Small intestine (tissue), 7 donors: ENCODE results near the gene BUD31. TPM values are rescaled to one million over a fixed set of nuclear protein-coding genes. Genes with fewer than 3 reads are reported as not detected.

ENCODE experiments used
- DNase-seq, 2 donors: peaks; one replicate each; pipeline versions ENCODE4 v3.0.0 to v3.0.0-alpha.2; 2013
- FAIRE-seq: peaks from 2 replicates; lab custom pipeline; 2012; peaks lifted over from hg19 to GRCh38; lab: Jason Lieb, UNC
- H3K27ac ChIP-seq, 3 donors: one replicate each; pipeline ENCODE4 v1.5.1; 2013; ENCODE audit warnings: low read length in 2 of 3, mild to moderate bottlenecking in 2 of 3, control low read depth in 1 of 3, inconsistent platforms in 1 of 3, low read depth in 1 of 3, moderate library complexity in 1 of 3
- H3K27me3 ChIP-seq, 3 donors: one replicate each; pipeline ENCODE4 v1.6.1; 2013; ENCODE audit warnings: low read length in 3 of 3, inconsistent platforms in 1 of 3; ENCODE audit not compliant: control insufficient read depth in 3 of 3, insufficient read depth in 3 of 3
- H3K36me3 ChIP-seq, 3 donors: one replicate each; pipeline ENCODE4 v1.6.1; 2013; ENCODE audit warnings: low read length in 3 of 3, inconsistent platforms in 1 of 3, low read depth in 1 of 3, mild to moderate bottlenecking in 1 of 3, moderate library complexity in 1 of 3; ENCODE audit not compliant: control insufficient read depth in 3 of 3, insufficient read depth in 2 of 3
- H3K4me1 ChIP-seq, 3 donors: one replicate each; pipeline ENCODE4 v1.6.1; 2013; ENCODE audit warnings: low read length in 2 of 3, inconsistent platforms in 1 of 3, low read depth in 1 of 3, mild to moderate bottlenecking in 1 of 3, moderate library complexity in 1 of 3; ENCODE audit not compliant: control insufficient read depth in 3 of 3, insufficient read depth in 2 of 3
- H3K4me3 ChIP-seq, 3 donors: one replicate each; pipeline ENCODE4 v1.5.1; 2013; ENCODE audit warnings: low read length in 3 of 3, control low read depth in 1 of 3, inconsistent platforms in 1 of 3, low read depth in 1 of 3, mild to moderate bottlenecking in 1 of 3, moderate library complexity in 1 of 3
- H3K9me3 ChIP-seq, 2 donors: one replicate each; pipeline ENCODE4 v1.6.1; 2013; ENCODE audit warnings: low read depth in 1 of 2, low read length in 1 of 2; ENCODE audit not compliant: control insufficient read depth in 2 of 2, insufficient read depth in 1 of 2
- WGBS, 3 donors: extraction: QIAGEN DNeasy Blood & Tissue Kit; methylation state at CpG; one replicate each; pipeline ENCODE4 v1.1.7; 2013; 5-methylcytosine and 5-hydroxymethylcytosine counted together
- polyA plus RNA-seq, 4 donors: library from polyadenylated mRNA; stranded (reverse) in 3 of 4; unstranded in 1 of 4; fragments of 200-250 nt in 3 of 4; fragments of 120-200 nt in 1 of 4; gene quantifications; one replicate each; pipeline versions ENCODE4 v1.2.1 to v1.2.3, GENCODE V29; 2013
- donor health status: healthy with polysubstance abuse.
- donor health status: control.
- donor health status: control.
- donor health status: Bipolar disorder and iron deficiency.
- donor health status: healthy.

Gene BUD31
- polyA plus RNA-seq, 4 donors: 71.9 to 166 (median 132) TPM

DNA sequence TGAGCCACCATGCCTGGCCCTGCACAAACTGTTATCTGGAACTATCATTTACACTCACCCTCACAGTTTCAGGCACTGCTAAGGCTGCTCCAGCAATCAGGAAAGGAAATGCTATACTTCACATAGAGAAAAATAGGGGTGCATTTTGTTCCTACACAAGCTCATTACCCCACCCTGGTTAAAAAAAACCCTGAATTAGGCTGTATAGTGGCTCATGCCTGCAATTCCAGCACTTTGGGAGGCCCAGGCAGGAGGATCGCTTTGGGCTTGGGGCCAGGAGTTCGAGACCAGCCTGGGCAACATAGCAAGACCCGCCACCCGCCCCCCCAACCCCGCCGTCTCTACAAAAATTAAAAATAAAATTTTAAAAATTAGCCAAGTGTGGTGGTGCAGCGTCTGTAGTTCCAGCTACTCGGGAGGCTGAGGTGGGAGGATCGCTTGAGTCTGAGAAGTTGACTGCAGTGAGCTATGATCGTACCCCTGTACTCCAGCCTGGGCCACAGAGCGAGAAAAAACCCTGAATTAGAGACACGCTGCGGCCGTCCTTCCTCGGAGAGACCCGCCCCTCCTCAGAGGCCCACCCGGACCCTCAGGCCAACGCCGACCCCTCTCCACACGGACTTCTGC is 29.3 kb downstream of the BUD31 start:
- H3K36me3 ChIP-seq: peaks cover 3 to 42% (median 6%) of the 10 kb centered on the region in 3 donors
- WGBS, 3 donors: 11 to 16% (median 13%) methylated on average over 17 to 20 of the region's 20 CpGs
- peaks cover 3 to 15% (median 4%) of the 10 kb centered on the region in 3 donors for H3K4me1 ChIP-seq
- H3K27ac ChIP-seq: peak overlapping the region; percentile 15 to 85 (median 84)
- FAIRE-seq: no peak
- no peaks in the 10 kb centered on the region for H3K9me3 ChIP-seq
- H3K27me3 ChIP-seq: no peaks in the 10 kb centered on the region
- peak overlapping the region; percentile 88 to 100 (median 88) for H3K4me3 ChIP-seq
- DNase-seq: no peak

DNA sequence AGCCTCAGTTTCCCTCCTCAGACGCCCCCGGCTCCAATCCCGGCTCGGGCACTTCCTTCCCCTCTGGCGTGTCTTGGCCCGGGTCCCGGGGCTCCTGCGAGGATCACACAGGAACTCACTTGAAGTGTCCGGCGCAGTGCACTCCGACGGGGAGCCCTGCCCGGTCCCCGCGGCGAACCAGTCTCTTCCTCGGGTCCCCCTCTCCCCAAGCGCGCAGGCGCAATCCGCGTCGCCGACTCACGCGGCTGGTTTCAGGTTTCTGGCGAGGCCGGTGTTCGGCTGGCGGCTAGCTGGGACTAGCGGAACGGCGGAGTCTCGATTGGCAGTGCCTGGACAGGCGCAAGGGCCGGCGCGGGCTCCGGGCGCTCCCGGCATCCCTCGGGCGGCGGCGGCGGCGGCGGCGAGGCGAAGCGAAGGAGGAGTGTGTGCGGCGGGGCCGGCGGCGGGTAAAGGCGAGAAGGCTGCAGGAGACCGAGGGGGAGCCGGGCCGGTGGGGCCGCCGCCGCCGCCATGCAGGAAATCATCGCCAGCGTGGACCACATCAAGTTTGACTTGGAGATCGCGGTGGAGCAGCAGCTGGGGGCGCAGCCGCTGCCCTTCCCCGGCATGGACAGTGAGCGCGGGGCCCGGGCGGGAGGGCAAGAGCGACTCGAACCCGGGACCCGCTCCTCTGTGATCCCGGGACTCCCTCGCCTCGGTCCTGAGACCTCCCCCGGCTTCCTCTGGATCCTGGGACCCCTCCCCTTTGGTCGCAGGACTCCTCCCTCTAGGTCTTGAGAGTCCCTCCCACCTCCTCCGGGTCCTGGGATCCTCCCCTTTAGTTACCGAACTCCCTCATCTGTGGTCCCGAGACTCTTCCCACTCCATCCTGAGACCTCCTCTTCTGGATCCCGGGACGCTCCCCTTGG is 30.1 kb downstream of the BUD31 start, which contains the start of the genes CPSF4 and PTCD1:
Gene CPSF4, plus strand, starts transcription at position 371 of the 908 bp plus-strand sequence. Its CDS starts 140 bp downstream, at position 511.
Gene PTCD1, minus strand, starts transcription at position 226 of the 908 bp plus-strand sequence. CDS start 3,556 bp downstream, outside the sequence.
- Histone ChIP-seq H3K27me3 (no peaks in the 10 kb centered on the region), H3K4me1 (peaks cover 3 to 12% (median 4%) of the 10 kb centered on the region in 3 donors), H3K36me3 (peaks cover 3 to 40% (median 6%) of the 10 kb centered on the region in 3 donors), H3K27ac (peak within 1 kb of the TSS; percentile 27 to 85 (median 84)), H3K4me3 (peak within 1 kb of the TSS; percentile 88 to 100 (median 88)), H3K9me3 (no peaks in the 10 kb centered on the region)
- no peak for FAIRE-seq
- peak; percentile 94 to 98 for DNase-seq
- 0% methylated on average over 68 to 89 of the region's 89 CpGs for WGBS, 3 donors

DNA sequence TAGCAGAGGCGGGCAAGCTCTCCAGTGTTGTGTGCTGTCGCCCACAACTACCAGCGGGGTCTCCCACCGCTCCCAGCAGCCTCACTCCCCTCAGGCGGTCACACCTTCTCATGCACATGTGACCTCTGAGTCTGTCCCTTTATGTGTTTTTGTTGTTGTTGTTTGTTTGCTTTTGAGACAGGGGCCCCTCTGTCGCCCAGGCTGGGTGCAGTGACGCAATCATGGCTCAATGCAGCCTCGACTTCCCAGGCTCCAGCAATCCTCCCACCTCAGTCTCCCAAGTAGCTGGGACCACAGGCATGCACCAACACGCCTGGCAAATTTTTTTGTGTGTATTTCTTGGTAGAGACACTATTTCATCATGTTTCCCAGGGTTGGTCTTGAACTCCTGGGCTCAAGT is 31.4 kb downstream of the BUD31 start:
- Histone ChIP-seq H3K36me3 (peaks cover 0 to 37% (median 4%) of the 10 kb centered on the region in 3 donors), H3K4me1 (peaks cover 3 to 12% (median 4%) of the 10 kb centered on the region in 3 donors), H3K27me3 (no peaks in the 10 kb centered on the region), H3K27ac (no peak overlapping the region), H3K4me3 (peak overlapping the region in 2 of 3 donors; percentile 88 to 100), H3K9me3 (no peaks in the 10 kb centered on the region)
- FAIRE-seq (no peak), DNase-seq (no peak)
- WGBS, 3 donors: 73 to 82% (median 80%) methylated on average over 9 of the region's 9 CpGs

DNA sequence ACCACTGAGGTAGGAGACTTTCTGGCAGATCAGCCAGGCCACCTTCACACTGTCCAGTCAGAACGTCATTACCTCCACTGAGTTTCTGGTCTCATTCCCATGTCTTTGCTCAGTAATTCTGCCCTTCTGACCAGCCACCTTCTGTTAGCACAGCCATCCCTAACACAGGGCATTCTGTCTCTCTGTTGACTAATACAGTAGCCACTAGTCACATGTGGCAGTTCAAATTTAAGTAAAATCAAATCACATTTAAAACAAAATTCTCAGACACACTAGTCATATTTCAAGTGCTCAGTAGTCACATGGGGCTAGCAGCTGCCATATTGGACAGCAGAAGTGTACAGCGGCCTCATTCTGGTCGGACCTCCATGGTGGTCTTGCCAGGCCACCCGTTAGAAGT is 37.3 kb downstream of the BUD31 start:
- WGBS, 3 donors: 82 to 88% (median 87%) methylated on average over 4 of the region's 4 CpGs
- Histone ChIP-seq H3K27ac (no peak overlapping the region), H3K36me3 (peaks cover 12 to 79% (median 22%) of the 10 kb centered on the region in 3 donors), H3K9me3 (no peaks in the 10 kb centered on the region), H3K4me3 (no peak overlapping the region), H3K4me1 (no peaks in the 10 kb centered on the region), H3K27me3 (no peaks in the 10 kb centered on the region)
- no peak for DNase-seq
- FAIRE-seq: no peak

DNA sequence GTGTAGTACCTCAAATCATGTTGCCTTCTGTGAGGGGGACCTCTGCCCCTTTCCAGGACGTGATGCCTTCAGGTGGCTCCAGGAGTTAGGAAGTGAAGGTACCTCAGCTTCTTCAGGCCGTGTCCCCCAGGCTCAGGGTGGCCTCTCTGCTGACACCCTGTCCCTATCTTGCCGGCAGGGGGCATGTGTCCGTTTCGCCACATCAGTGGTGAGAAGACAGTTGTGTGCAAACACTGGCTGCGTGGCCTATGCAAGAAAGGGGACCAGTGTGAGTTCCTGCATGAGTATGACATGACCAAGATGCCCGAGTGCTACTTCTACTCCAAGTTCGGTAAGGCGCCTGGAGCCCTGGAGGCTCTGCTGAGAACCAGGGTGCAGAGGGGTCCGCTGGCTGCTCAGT is 39.2 kb downstream of the BUD31 start:
- H3K36me3 ChIP-seq: peaks cover 14 to 91% (median 22%) of the 10 kb centered on the region in 3 donors

GRCh38 chr7:99448855-99449254 is 40.1 kb downstream of the BUD31 start:
- H3K36me3 ChIP-seq: peaks cover 16 to 94% (median 24%) of the 10 kb centered on the region in 3 donors
- H3K4me3 ChIP-seq: no peak overlapping the region
- DNase-seq (no peak), FAIRE-seq (no peak)
- no peaks in the 10 kb centered on the region for H3K4me1 ChIP-seq
- WGBS, 3 donors: 91 to 95% (median 93%) methylated on average over 10 of the region's 10 CpGs
- no peaks in the 10 kb centered on the region for H3K27me3 ChIP-seq
- H3K27ac ChIP-seq: no peak overlapping the region
- H3K9me3 ChIP-seq: no peaks in the 10 kb centered on the region

More for the DNA sequence above, 39.2 kb downstream of the BUD31 start:
- DNase-seq (peak in 1 of 2 donors; percentile 25), FAIRE-seq (no peak)
- Histone ChIP-seq H3K27ac (no peak overlapping the region), H3K27me3 (no peaks in the 10 kb centered on the region), H3K9me3 (no peaks in the 10 kb centered on the region), H3K4me1 (no peaks in the 10 kb centered on the region), H3K4me3 (no peak overlapping the region)
- 88 to 89% (median 88%) methylated on average over 10 of the region's 10 CpGs for WGBS, 3 donors

GRCh38 chr7:99449326-99449725 is 40.6 kb downstream of the BUD31 start:
- 94 to 96% (median 96%) methylated on average over 5 of the region's 5 CpGs for WGBS, 3 donors
- no peak for DNase-seq
- no peaks in the 10 kb centered on the region for H3K4me1 ChIP-seq
- H3K9me3 ChIP-seq: no peaks in the 10 kb centered on the region
- H3K27me3 ChIP-seq: no peaks in the 10 kb centered on the region
- no peak overlapping the region for H3K4me3 ChIP-seq
- H3K36me3 ChIP-seq: peaks cover 16 to 95% (median 26%) of the 10 kb centered on the region in 3 donors
- H3K27ac ChIP-seq: no peak overlapping the region
- FAIRE-seq: no peak

DNA sequence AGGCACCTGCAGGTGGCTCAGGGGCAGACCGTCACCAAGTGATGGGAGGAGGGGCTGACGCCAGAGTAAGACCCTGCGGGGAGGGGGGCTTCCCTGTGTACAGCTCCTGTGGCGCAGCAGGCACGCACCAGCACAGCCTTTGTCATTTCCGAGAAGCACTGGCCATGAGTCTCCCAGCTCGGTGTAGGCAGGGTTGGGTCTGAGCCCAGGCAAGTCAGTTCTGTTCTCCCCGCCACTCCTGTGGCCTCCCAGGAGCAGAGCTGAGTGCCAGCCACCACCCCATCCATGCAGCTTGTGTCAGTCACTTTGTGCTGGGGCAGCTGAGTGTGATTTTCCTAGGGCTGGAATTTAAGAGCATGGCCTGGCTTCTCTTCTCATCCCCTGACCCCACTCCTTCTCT is 43.2 kb downstream of the BUD31 start:
- FAIRE-seq: no peak

More for the DNA sequence above, 43.2 kb downstream of the BUD31 start:
- Histone ChIP-seq H3K36me3 (peaks cover 18 to 99% (median 30%) of the 10 kb centered on the region in 3 donors), H3K4me3 (no peak overlapping the region), H3K9me3 (no peaks in the 10 kb centered on the region), H3K27me3 (no peaks in the 10 kb centered on the region), H3K27ac (no peak overlapping the region), H3K4me1 (no peaks in the 10 kb centered on the region)
- WGBS, 3 donors: 92 to 96% (median 92%) methylated on average over 8 of the region's 8 CpGs
- no peak for DNase-seq
